HepG2 (cell line): ENCODE results near the gene ALDH3B1. TPM values are rescaled to one million over a fixed set of nuclear protein-coding genes. Genes with fewer than 3 reads are reported as not detected.

ENCODE experiments used
- ATAC-seq: fragments of 200-7000 bp; cut with Tn5 transposase; 3 replicates; pipeline ENCODE4 v1.9.1; 2020; ENCODE audit warnings: mild to moderate bottlenecking, moderate library complexity
- BruUV-seq: library from RNA; stranded (reverse); fragments of 400-500 nt; replicated peaks from 2 replicates; lab custom pipeline; 2021; lab: Mats Ljungman, UMichigan
- CTCF ChIA-PET: fragments of 300-600 bp; formaldehyde crosslinking; extraction: SDS; loops from one replicate; lab custom pipeline; 2021; ENCODE audit warnings: low total read pairs, inconsistent platforms, low intra/inter-chr PET ratio; lab: Yijun Ruan, JAX
- POLR2A ChIA-PET: fragments of 350-600 bp; sonication (Branson Sonifier 250); formaldehyde crosslinking; loops from one replicate; lab custom pipeline; 2020; ENCODE audit warnings: antibody characterized with exemption, inconsistent platforms; lab: Yijun Ruan, JAX
- DNase-seq: peaks from one replicate; pipeline ENCODE4 v3.0.0-alpha.2; 2015; ENCODE audit warnings: low spot score
- FAIRE-seq: peaks from 3 replicates; lab custom pipeline; 2011; peaks lifted over from hg19 to GRCh38; lab: Jason Lieb, UNC
- H2AFZ ChIP-seq: one replicate; pipeline ENCODE4 v1.6.1; 2011; ENCODE audit warnings: low read length, inconsistent platforms
- H3K27ac ChIP-seq: fragments of 300-600 bp; 3 replicates; pipeline ENCODE4 v1.8.0; 2011; ENCODE audit warnings: mixed run types, mild to moderate bottlenecking, mixed read lengths, low read length, inconsistent platforms; ENCODE audit not compliant: insufficient read depth; ENCODE audit errors: extremely low read length
- H3K27me3 ChIP-seq, 2 experiments: fragments of 200-600 bp in 1 of 2; 2 replicates in 1 of 2; 3 replicates in 1 of 2; pipeline versions ENCODE4 v1.6.0 to v1.8.0; 2011; ENCODE audit warnings: low read length in 2 of 2, mild to moderate bottlenecking in 2 of 2, moderate library complexity in 2 of 2, inconsistent platforms in 1 of 2; ENCODE audit not compliant: insufficient read depth in 2 of 2, control insufficient read depth in 1 of 2
- H3K36me3 ChIP-seq, 2 experiments: fragments of 200-600 bp in 1 of 2; replicated peaks in 1 of 2; 2 replicates in 1 of 2; 3 replicates in 1 of 2; pipeline versions ENCODE4 v1.5.1 to v1.8.0; 2011; ENCODE audit warnings: low read length in 2 of 2, inconsistent platforms in 1 of 2; ENCODE audit not compliant: insufficient read depth in 2 of 2, control insufficient read depth in 1 of 2
- H3K4me1 ChIP-seq: 2 replicates; pipeline ENCODE4 v1.5.1; 2012; ENCODE audit warnings: low read length, inconsistent platforms; ENCODE audit not compliant: insufficient read depth
- H3K4me2 ChIP-seq: 2 replicates; pipeline ENCODE4 v1.6.0; 2011; ENCODE audit warnings: low read depth, low read length, inconsistent platforms
- H3K4me3 ChIP-seq, 3 experiments: fragments of 200-600 bp in 1 of 3; sonication (generic), shearing (Covaris generic) in 1 of 3; replicated peaks in 1 of 3; 2 replicates each; pipeline ENCODE4 v1.5.1; 2011 to 2016; ENCODE audit warnings: low read length in 3 of 3, inconsistent platforms in 2 of 3, low read depth in 2 of 3, mild to moderate bottlenecking in 2 of 3, control low read depth in 1 of 3, mixed read lengths in 1 of 3; ENCODE audit not compliant: insufficient read depth in 1 of 3
- H3K79me2 ChIP-seq: one replicate; pipeline ENCODE4 v1.6.1; 2011; ENCODE audit warnings: low read length, inconsistent platforms; ENCODE audit not compliant: insufficient read depth
- H3K9ac ChIP-seq: 2 replicates; pipeline ENCODE4 v1.6.0; 2011; ENCODE audit warnings: mild to moderate bottlenecking, low read depth, low read length, inconsistent platforms; ENCODE audit not compliant: insufficient read depth
- H3K9me3 ChIP-seq: 2 replicates; pipeline ENCODE4 v1.5.1; 2012; ENCODE audit warnings: mild to moderate bottlenecking, low read length
- H4K20me1 ChIP-seq: 2 replicates; pipeline ENCODE4 v1.6.0; 2011; ENCODE audit warnings: inconsistent platforms, mild to moderate bottlenecking, low read length, moderate library complexity; ENCODE audit not compliant: insufficient read depth
- HNF4A ChIP-seq: sonication (generic); formaldehyde crosslinking; IDR thresholded peaks from 2 replicates; pipeline ENCODE4 v1.4.0; 2020; ENCODE audit warnings: missing genetic modification reagents
- MTF1 ChIP-seq: sonication (generic); formaldehyde crosslinking; IDR thresholded peaks from 2 replicates; pipeline ENCODE4 v1.5.0; 2020; ENCODE audit warnings: missing genetic modification reagents
- SP4 ChIP-seq: sonication (generic); formaldehyde crosslinking; IDR thresholded peaks from 2 replicates; pipeline ENCODE4 v1.8.1; 2023; ENCODE audit warnings: mild to moderate bottlenecking, missing genetic modification reagents
- STAG1 ChIP-seq: sonication (generic); formaldehyde crosslinking; IDR thresholded peaks from 2 replicates; pipeline ENCODE4 v1.4.0; 2020; ENCODE audit warnings: missing genetic modification reagents
- ZNF124 ChIP-seq: sonication (generic); formaldehyde crosslinking; IDR thresholded peaks from 2 replicates; pipeline ENCODE4 v1.4.0; 2020; ENCODE audit warnings: missing genetic modification reagents
- ZNF558 ChIP-seq: sonication (generic); formaldehyde crosslinking; IDR thresholded peaks from 2 replicates; pipeline ENCODE4 v1.9.0; 2022; ENCODE audit warnings: mild to moderate bottlenecking, missing genetic modification reagents, borderline replicate concordance
- WGBS: methylation state at CpG from one replicate; pipeline ENCODE4 v1.1.6; 2017; ENCODE audit warnings: low lambda C conversion rate; 5-methylcytosine and 5-hydroxymethylcytosine counted together
- in situ Hi-C: cut with HindIII; loops from 2 replicates; pipeline ENCODE4 v1.10.0; 2017; ENCODE audit warnings: low pct_unique_long_range_greater_than_20kb; ENCODE audit not compliant: extremely low pct_ligation_motif_present
- intact Hi-C: fragments of 100-400 bp; cut with micrococcal nuclease; formaldehyde crosslinking; loops from one replicate; pipeline ENCODE4 v1.10.0; 2022; ENCODE audit not compliant: unreplicated experiment
- polyA plus RNA-seq, 8 experiments: library from polyadenylated mRNA; depleted of rRNA in 3 of 8; stranded (reverse) in 7 of 8; unstranded in 1 of 8; fragments of >200 nt; fragmentation: Illumina TruSeq in 4 of 8; extraction: Trizol in 4 of 8; gene quantifications; 2 replicates each; pipeline versions ENCODE4 v1.2.1 to v1.2.3, GENCODE V29; 2011 to 2016; ENCODE audit warnings: low read depth in 4 of 8, missing spikeins in 1 of 8, mixed read lengths in 1 of 8; ENCODE audit not compliant: insufficient read depth in 1 of 8
- total RNA-seq, 5 experiments: library from RNA; depleted of rRNA; stranded (reverse); fragments of >200 nt; fragmentation: Illumina TruSeq; extraction: Trizol; gene quantifications; 2 replicates each; pipeline ENCODE4 v1.2.3, GENCODE V29; 2016; ENCODE audit warnings: low read depth in 1 of 5
- TF ChIP-seq, protein P1 (sequence below): IDR thresholded peaks from 2 replicates; pipeline ENCODE4 v1.6.1; 2016; ENCODE audit warnings: missing compliant biosample characterization, missing genetic modification reagents, borderline replicate concordance

ALDH3B1 gene
- total and polyA plus RNA-seq, 2 of the 13 experiments (the other 11 are each of a cell fraction or from before 2014, with no cell fraction given), result 4.0 to 6.7 TPM

DNA sequence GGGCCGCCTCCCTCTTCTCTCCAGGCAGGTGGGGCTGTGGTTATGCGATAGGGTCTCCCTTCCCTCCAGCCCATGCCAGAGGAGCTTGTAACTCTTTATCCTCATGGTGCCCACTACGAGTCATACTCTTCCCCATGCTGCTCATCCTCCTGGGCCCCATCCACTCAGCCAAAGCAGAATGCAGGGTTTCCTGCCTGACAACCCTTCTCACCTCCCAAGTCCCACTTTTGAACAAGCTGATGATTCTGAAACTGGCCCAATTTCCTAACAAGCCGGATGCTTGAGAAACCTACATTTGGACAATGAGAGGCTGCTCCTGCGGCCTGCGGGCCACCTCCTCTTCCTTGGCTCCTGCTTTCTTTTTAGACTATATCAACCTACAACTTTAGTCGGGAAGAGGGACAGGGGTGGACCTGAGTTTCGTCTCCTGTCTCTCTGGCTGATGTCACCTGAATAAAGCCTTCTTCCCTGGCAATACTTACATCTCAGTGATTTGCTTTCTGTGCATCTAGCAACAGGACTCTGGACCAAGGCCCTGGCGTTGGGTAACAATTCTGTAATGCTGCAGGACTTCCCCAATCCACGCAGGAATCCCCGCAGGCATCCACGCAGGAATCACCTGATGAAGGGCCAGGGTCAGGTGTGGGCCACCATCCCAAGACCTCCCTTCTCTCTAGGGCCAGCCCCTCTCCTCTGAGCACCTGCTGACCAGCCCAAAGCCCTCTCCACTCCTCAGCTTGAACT lies 18.8 kb downstream of the ALDH3B1 start:
- in situ Hi-C loops (no loop called here), intact Hi-C loops (no loop called here)
- ATAC-seq (no peak), DNase-seq (no peak), FAIRE-seq (no peak)
- Histone ChIP-seq H3K36me3 (peaks cover 10% of the 10 kb centered on the region in 2 experiments; a peak in 3 of 5 replicates), H3K4me1 (peaks cover 45% of the 10 kb centered on the region), H3K79me2 (peaks cover 26% of the 10 kb centered on the region), H3K27ac (peak overlapping the region; percentile 64), H3K9ac (peak overlapping the region; percentile 79), H3K9me3 (no peaks in the 10 kb centered on the region), H2AFZ (no peak overlapping the region), H3K4me2 (peak overlapping the region; percentile 79), H3K27me3 (no peaks in the 10 kb centered on the region; a peak in 1 of 5 replicates), H4K20me1 (no peaks in the 10 kb centered on the region), H3K4me3 (peak overlapping the region; percentile 67 to 84 (median 71); a peak in 4 of 6 replicates)
- POLR2A ChIA-PET, result interaction anchor here (0.8 to 3.1 kb wide), 4 partner anchors 9 to 110 kb away, joined by 3 to 13 read pairs (median 8); partner anchors contain the start of gene ALDH3B1
- 0 out of 2 replicates have a peak, but pooled peaks have one; percentile 6 for TF ChIP-seq STAG1 (CRISPR knock-in tag)
- TF ChIP-seq MTF1 (CRISPR knock-in tag), result no peak
- 0 out of 2 replicates have a peak, but pooled peaks have one; percentile 1 for TF ChIP-seq SP4 (CRISPR knock-in tag)
- TF ChIP-seq ZNF558 (CRISPR knock-in tag), result no peak
- TF ChIP-seq, protein P1, sequence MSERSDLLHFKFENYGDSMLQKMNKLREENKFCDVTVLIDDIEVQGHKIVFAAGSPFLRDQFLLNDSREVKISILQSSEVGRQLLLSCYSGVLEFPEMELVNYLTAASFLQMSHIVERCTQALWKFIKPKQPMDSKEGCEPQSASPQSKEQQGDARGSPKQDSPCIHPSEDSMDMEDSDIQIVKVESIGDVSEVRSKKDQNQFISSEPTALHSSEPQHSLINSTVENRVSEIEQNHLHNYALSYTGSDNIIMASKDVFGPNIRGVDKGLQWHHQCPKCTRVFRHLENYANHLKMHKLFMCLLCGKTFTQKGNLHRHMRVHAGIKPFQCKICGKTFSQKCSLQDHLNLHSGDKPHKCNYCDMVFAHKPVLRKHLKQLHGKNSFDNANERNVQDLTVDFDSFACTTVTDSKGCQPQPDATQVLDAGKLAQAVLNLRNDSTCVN (CRISPR knock-in tag), result 0 out of 2 replicates have a peak, but pooled peaks have one; percentile 26
- 0 out of 2 replicates have a peak, but pooled peaks have one; percentile 18 for TF ChIP-seq HNF4A (CRISPR knock-in tag)
- peak; percentile 98 for TF ChIP-seq ZNF124 (CRISPR knock-in tag)
- CTCF ChIA-PET, result no interaction called here
- 85% methylated on average over 8 of the region's 12 CpGs for WGBS
- BruUV-seq, result no TSS peak
